HEK293 (cell line): ENCODE results near the gene VWC2L.

Source experiments
- CTCF ChIA-PET: fragments of 350-600 bp; formaldehyde crosslinking; extraction: SDS; loops from one replicate; lab custom pipeline; 2021; ENCODE audit warnings: antibody characterized with exemption; lab: Yijun Ruan, JAX
- POLR2A ChIA-PET: fragments of 300-600 bp; formaldehyde crosslinking; extraction: SDS; loops from one replicate; lab custom pipeline; 2020; ENCODE audit warnings: antibody characterized with exemption, inconsistent platforms; lab: Yijun Ruan, JAX
- H3K27ac ChIP-seq: fragments of 200-500 bp; sonication (Bioruptor generic); 2 replicates; pipeline ENCODE4 v1.5.1; 2014; ENCODE audit warnings: low read depth, low read length, control low read depth, inconsistent platforms; ENCODE audit errors: extremely low read depth
- H3K36me3 ChIP-seq, 2 experiments: fragments of 200-500 bp in 1 of 2; sonication (Bioruptor generic) in 1 of 2; 1 replicate in 1 of 2; 2 replicates in 1 of 2; pipeline ENCODE4 v1.5.1; 2014 to 2017; ENCODE audit warnings: inconsistent platforms in 2 of 2, low read length in 2 of 2; ENCODE audit not compliant: control insufficient read depth in 2 of 2, insufficient read depth in 1 of 2
- H3K4me1 ChIP-seq: fragments of 200-500 bp; sonication (Bioruptor generic); 2 replicates; pipeline ENCODE4 v1.5.1; 2014; ENCODE audit warnings: mild to moderate bottlenecking, low read length, inconsistent platforms; ENCODE audit not compliant: control insufficient read depth, insufficient read depth
- H3K4me3 ChIP-seq: 2 replicates; pipeline ENCODE4 v1.5.1; 2011; ENCODE audit warnings: low read depth, mild to moderate bottlenecking, control low read depth, low read length, moderate library complexity
- H3K9me3 ChIP-seq: fragments of 200-500 bp; sonication (Bioruptor generic); 2 replicates; pipeline ENCODE4 v1.5.1; 2014; ENCODE audit warnings: low read depth, low read length, inconsistent platforms; ENCODE audit not compliant: control insufficient read depth, insufficient read depth
- BCL6B ChIP-seq: fragments of 450-650 bp; formaldehyde crosslinking; IDR thresholded peaks from 2 replicates; pipeline ENCODE4 v1.5.1; 2017; ENCODE audit warnings: missing biosample characterization, missing genetic modification characterization
- KLF16 ChIP-seq: fragments of 450-650 bp; formaldehyde crosslinking; IDR thresholded peaks from 2 replicates; pipeline ENCODE4 v1.5.1; 2017; ENCODE audit warnings: missing biosample characterization, missing genetic modification characterization
- ZFHX2 ChIP-seq: fragments of 450-650 bp; formaldehyde crosslinking; conservative IDR thresholded peaks from 2 replicates; pipeline ENCODE4 v1.5.1; 2016; ENCODE audit warnings: missing biosample characterization, missing genetic modification characterization
- ZFP3 ChIP-seq: fragments of 450-650 bp; formaldehyde crosslinking; IDR thresholded peaks from 2 replicates; pipeline ENCODE4 v1.5.1; 2016; ENCODE audit warnings: low read depth, missing biosample characterization, missing genetic modification characterization
- ZNF2 ChIP-seq: fragments of 450-650 bp; formaldehyde crosslinking; IDR thresholded peaks from 2 replicates; pipeline ENCODE4 v1.5.1; 2016; ENCODE audit warnings: missing biosample characterization, missing genetic modification characterization
- ZNF366 ChIP-seq: fragments of 450-650 bp; formaldehyde crosslinking; conservative IDR thresholded peaks from 2 replicates; pipeline ENCODE4 v1.5.1; 2016; ENCODE audit warnings: missing biosample characterization, missing genetic modification characterization
- ZNF391 ChIP-seq: fragments of 450-650 bp; formaldehyde crosslinking; IDR thresholded peaks from 2 replicates; pipeline ENCODE4 v1.5.1; 2016; ENCODE audit warnings: low read depth, missing biosample characterization, missing genetic modification characterization, borderline replicate concordance
- ZNF398 ChIP-seq: fragments of 450-650 bp; formaldehyde crosslinking; IDR thresholded peaks from 2 replicates; pipeline ENCODE4 v1.5.1; 2017; ENCODE audit warnings: missing biosample characterization, missing genetic modification characterization
- ZNF449 ChIP-seq: fragments of 450-650 bp; formaldehyde crosslinking; IDR thresholded peaks from 2 replicates; pipeline ENCODE4 v1.5.1; 2017; ENCODE audit warnings: missing biosample characterization, mild to moderate bottlenecking, missing genetic modification characterization, moderate library complexity
- ZNF544 ChIP-seq: fragments of 450-650 bp; formaldehyde crosslinking; IDR thresholded peaks from 2 replicates; pipeline ENCODE4 v1.5.0; 2017; ENCODE audit warnings: missing biosample characterization, missing genetic modification characterization
- ZNF555 ChIP-seq: fragments of 450-650 bp; formaldehyde crosslinking; conservative IDR thresholded peaks from 2 replicates; pipeline ENCODE4 v1.5.1; 2017; ENCODE audit warnings: missing biosample characterization, mild to moderate bottlenecking, missing genetic modification characterization, inconsistent platforms
- ZNF585B ChIP-seq: fragments of 450-650 bp; formaldehyde crosslinking; IDR thresholded peaks from 2 replicates; pipeline ENCODE4 v1.5.1; 2016; ENCODE audit warnings: missing biosample characterization, missing genetic modification characterization
- ZNF654 ChIP-seq: fragments of 450-650 bp; formaldehyde crosslinking; IDR thresholded peaks from 2 replicates; pipeline ENCODE4 v1.5.1; 2016; ENCODE audit warnings: low read depth, missing biosample characterization, missing genetic modification characterization
- ZNF707 ChIP-seq: fragments of 450-650 bp; formaldehyde crosslinking; IDR thresholded peaks from 2 replicates; pipeline ENCODE4 v1.5.1; 2016; ENCODE audit warnings: missing biosample characterization, missing genetic modification characterization
- ZNF768 ChIP-seq: fragments of 450-650 bp; formaldehyde crosslinking; IDR thresholded peaks from 2 replicates; pipeline ENCODE4 v1.5.1; 2018; ENCODE audit warnings: missing biosample characterization, mild to moderate bottlenecking, missing genetic modification characterization
- ZNF776 ChIP-seq: fragments of 450-650 bp; formaldehyde crosslinking; IDR thresholded peaks from 2 replicates; pipeline ENCODE4 v1.5.0; 2017; ENCODE audit warnings: missing biosample characterization, missing genetic modification characterization, borderline replicate concordance
- ZNF792 ChIP-seq: fragments of 450-650 bp; formaldehyde crosslinking; IDR thresholded peaks from 2 replicates; pipeline ENCODE4 v1.5.1; 2016; ENCODE audit warnings: missing biosample characterization, missing genetic modification characterization
- ZNF843 ChIP-seq: fragments of 450-650 bp; formaldehyde crosslinking; IDR thresholded peaks from 2 replicates; pipeline ENCODE4 v1.5.1; 2016; ENCODE audit warnings: missing biosample characterization, missing genetic modification characterization
- TF ChIP-seq, protein P1 (sequence below): fragments of 450-650 bp; formaldehyde crosslinking; IDR thresholded peaks from 2 replicates; pipeline ENCODE4 v1.5.1; 2017; ENCODE audit warnings: missing biosample characterization, missing genetic modification characterization
- TF ChIP-seq, protein P2 (sequence below): fragments of 450-650 bp; formaldehyde crosslinking; IDR thresholded peaks from 2 replicates; pipeline ENCODE4 v1.5.1; 2016; ENCODE audit warnings: missing biosample characterization, missing genetic modification characterization
- TF ChIP-seq, protein P3 (sequence below): fragments of 450-650 bp; formaldehyde crosslinking; IDR thresholded peaks from 2 replicates; pipeline ENCODE4 v1.5.1; 2016; ENCODE audit warnings: missing biosample characterization, missing genetic modification characterization
- TF ChIP-seq, protein P4 (sequence below): fragments of 450-650 bp; formaldehyde crosslinking; IDR thresholded peaks from 2 replicates; pipeline ENCODE4 v1.5.1; 2016; ENCODE audit warnings: missing biosample characterization, missing genetic modification characterization

Gene VWC2L

GRCh38 chr2:214395040-214395439 lies 15.8 kb upstream of the VWC2L start (continued):
- TF ChIP-seq ZNF398 (no peak), KLF16 (tag by site-specific recombination) (no peak)
- TF ChIP-seq, protein P1, sequence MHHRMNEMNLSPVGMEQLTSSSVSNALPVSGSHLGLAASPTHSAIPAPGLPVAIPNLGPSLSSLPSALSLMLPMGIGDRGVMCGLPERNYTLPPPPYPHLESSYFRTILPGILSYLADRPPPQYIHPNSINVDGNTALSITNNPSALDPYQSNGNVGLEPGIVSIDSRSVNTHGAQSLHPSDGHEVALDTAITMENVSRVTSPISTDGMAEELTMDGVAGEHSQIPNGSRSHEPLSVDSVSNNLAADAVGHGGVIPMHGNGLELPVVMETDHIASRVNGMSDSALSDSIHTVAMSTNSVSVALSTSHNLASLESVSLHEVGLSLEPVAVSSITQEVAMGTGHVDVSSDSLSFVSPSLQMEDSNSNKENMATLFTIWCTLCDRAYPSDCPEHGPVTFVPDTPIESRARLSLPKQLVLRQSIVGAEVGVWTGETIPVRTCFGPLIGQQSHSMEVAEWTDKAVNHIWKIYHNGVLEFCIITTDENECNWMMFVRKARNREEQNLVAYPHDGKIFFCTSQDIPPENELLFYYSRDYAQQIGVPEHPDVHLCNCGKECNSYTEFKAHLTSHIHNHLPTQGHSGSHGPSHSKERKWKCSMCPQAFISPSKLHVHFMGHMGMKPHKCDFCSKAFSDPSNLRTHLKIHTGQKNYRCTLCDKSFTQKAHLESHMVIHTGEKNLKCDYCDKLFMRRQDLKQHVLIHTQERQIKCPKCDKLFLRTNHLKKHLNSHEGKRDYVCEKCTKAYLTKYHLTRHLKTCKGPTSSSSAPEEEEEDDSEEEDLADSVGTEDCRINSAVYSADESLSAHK (tag by site-specific recombination): no peak
- TF ChIP-seq, protein P2, sequence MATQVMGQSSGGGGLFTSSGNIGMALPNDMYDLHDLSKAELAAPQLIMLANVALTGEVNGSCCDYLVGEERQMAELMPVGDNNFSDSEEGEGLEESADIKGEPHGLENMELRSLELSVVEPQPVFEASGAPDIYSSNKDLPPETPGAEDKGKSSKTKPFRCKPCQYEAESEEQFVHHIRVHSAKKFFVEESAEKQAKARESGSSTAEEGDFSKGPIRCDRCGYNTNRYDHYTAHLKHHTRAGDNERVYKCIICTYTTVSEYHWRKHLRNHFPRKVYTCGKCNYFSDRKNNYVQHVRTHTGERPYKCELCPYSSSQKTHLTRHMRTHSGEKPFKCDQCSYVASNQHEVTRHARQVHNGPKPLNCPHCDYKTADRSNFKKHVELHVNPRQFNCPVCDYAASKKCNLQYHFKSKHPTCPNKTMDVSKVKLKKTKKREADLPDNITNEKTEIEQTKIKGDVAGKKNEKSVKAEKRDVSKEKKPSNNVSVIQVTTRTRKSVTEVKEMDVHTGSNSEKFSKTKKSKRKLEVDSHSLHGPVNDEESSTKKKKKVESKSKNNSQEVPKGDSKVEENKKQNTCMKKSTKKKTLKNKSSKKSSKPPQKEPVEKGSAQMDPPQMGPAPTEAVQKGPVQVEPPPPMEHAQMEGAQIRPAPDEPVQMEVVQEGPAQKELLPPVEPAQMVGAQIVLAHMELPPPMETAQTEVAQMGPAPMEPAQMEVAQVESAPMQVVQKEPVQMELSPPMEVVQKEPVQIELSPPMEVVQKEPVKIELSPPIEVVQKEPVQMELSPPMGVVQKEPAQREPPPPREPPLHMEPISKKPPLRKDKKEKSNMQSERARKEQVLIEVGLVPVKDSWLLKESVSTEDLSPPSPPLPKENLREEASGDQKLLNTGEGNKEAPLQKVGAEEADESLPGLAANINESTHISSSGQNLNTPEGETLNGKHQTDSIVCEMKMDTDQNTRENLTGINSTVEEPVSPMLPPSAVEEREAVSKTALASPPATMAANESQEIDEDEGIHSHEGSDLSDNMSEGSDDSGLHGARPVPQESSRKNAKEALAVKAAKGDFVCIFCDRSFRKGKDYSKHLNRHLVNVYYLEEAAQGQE: no peak
- TF ChIP-seq, all 188 proteins: peak for 0

- H3K9me3 ChIP-seq: no peaks in the 10 kb centered on the region
- H3K4me1 ChIP-seq: no peaks in the 10 kb centered on the region
- ChIA-PET CTCF (no interaction called here), POLR2A (no interaction called here)
- H3K4me3 ChIP-seq: no peak overlapping the region
- no peak overlapping the region for H3K27ac ChIP-seq
- H3K36me3 ChIP-seq: no peaks in the 10 kb centered on the region
- TF ChIP-seq, protein P3, sequence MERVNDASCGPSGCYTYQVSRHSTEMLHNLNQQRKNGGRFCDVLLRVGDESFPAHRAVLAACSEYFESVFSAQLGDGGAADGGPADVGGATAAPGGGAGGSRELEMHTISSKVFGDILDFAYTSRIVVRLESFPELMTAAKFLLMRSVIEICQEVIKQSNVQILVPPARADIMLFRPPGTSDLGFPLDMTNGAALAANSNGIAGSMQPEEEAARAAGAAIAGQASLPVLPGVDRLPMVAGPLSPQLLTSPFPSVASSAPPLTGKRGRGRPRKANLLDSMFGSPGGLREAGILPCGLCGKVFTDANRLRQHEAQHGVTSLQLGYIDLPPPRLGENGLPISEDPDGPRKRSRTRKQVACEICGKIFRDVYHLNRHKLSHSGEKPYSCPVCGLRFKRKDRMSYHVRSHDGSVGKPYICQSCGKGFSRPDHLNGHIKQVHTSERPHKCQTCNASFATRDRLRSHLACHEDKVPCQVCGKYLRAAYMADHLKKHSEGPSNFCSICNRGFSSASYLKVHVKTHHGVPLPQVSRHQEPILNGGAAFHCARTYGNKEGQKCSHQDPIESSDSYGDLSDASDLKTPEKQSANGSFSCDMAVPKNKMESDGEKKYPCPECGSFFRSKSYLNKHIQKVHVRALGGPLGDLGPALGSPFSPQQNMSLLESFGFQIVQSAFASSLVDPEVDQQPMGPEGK (tag by site-specific recombination): no peak
- TF ChIP-seq ZNF776 (tag by site-specific recombination): no peak
- TF ChIP-seq ZNF707 (tag by site-specific recombination): no peak
- no peak for TF ChIP-seq ZNF585B (tag by site-specific recombination)
- TF ChIP-seq ZNF654 (tag by site-specific recombination): no peak
- TF ChIP-seq BCL6B (tag by site-specific recombination): no peak
- TF ChIP-seq ZNF391 (tag by site-specific recombination): no peak
- TF ChIP-seq ZNF544 (tag by site-specific recombination): no peak
- TF ChIP-seq ZNF792: no peak
- TF ChIP-seq ZNF555 (tag by site-specific recombination): no peak
- TF ChIP-seq ZNF843: no peak
- TF ChIP-seq ZNF449: no peak
- no peak for TF ChIP-seq ZFHX2 (tag by site-specific recombination)
- TF ChIP-seq ZNF768 (tag by site-specific recombination): no peak
- no peak for TF ChIP-seq ZFP3 (tag by site-specific recombination)
- TF ChIP-seq ZNF366 (tag by site-specific recombination): no peak
- no peak for TF ChIP-seq ZNF2 (tag by site-specific recombination)
- TF ChIP-seq, protein P4, sequence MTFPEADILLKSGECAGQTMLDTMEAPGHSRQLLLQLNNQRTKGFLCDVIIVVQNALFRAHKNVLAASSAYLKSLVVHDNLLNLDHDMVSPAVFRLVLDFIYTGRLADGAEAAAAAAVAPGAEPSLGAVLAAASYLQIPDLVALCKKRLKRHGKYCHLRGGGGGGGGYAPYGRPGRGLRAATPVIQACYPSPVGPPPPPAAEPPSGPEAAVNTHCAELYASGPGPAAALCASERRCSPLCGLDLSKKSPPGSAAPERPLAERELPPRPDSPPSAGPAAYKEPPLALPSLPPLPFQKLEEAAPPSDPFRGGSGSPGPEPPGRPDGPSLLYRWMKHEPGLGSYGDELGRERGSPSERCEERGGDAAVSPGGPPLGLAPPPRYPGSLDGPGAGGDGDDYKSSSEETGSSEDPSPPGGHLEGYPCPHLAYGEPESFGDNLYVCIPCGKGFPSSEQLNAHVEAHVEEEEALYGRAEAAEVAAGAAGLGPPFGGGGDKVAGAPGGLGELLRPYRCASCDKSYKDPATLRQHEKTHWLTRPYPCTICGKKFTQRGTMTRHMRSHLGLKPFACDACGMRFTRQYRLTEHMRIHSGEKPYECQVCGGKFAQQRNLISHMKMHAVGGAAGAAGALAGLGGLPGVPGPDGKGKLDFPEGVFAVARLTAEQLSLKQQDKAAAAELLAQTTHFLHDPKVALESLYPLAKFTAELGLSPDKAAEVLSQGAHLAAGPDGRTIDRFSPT (tag by site-specific recombination): no peak
Measured at GRCh38 chr2:214401580-214401979, 9.3 kb upstream of the VWC2L start.
